A549 (cell line): Measurements from ENCODE around the gene TMCC2. TPM values are rescaled to one million over a fixed set of nuclear protein-coding genes. Genes with fewer than 3 reads are reported as not detected.

Source experiments
- ATAC-seq, 2 experiments: fragments of 200-7000 bp in 1 of 2; fragments of >200 bp in 1 of 2; cut with Nextera tagmentation in 1 of 2; cut with Tn5 transposase in 1 of 2; 3 replicates each; pipeline versions ENCODE4 v1.8.0 to v1.9.1; 2018 to 2020; ENCODE audit warnings: mild to moderate bottlenecking in 1 of 2, moderate library complexity in 1 of 2
- CTCF ChIA-PET: fragments of 300-600 bp; sonication (Branson Sonifier 250); formaldehyde crosslinking; extraction: SDS; loops from one replicate; lab custom pipeline; 2021; ENCODE audit warnings: antibody characterized with exemption, inconsistent platforms; lab: Yijun Ruan, JAX
- POLR2A ChIA-PET: fragments of 350-600 bp; formaldehyde crosslinking; extraction: SDS; loops from one replicate; lab custom pipeline; 2021; ENCODE audit warnings: antibody characterized with exemption, inconsistent platforms; lab: Yijun Ruan, JAX
- DNase-seq, 2 experiments: peaks; one replicate each; pipeline versions ENCODE4 v3.0.0 to v3.0.0-alpha.2; 2011 to 2016; ENCODE audit warnings: low read depth in 1 of 2, low spot score in 1 of 2
- FAIRE-seq: peaks from 2 replicates; lab custom pipeline; 2011; peaks lifted over from hg19 to GRCh38; lab: Jason Lieb, UNC
- H3K27ac ChIP-seq, 2 experiments: fragments of >200 bp; sonication (Bioruptor Twin); formaldehyde crosslinking; 3 replicates each; pipeline ENCODE4 v1.5.1; 2016 to 2017
- H3K4me1 ChIP-seq: fragments of >200 bp; sonication (Bioruptor Twin); formaldehyde crosslinking; 3 replicates; pipeline ENCODE4 v1.6.1; 2016
- H3K4me2 ChIP-seq: fragments of >200 bp; sonication (Bioruptor Twin); formaldehyde crosslinking; 3 replicates; pipeline ENCODE4 v1.6.1; 2016
- H3K4me3 ChIP-seq: fragments of >200 bp; sonication (Bioruptor Twin); formaldehyde crosslinking; 3 replicates; pipeline ENCODE4 v1.5.1; 2016
- H3K9me3 ChIP-seq: fragments of >200 bp; sonication (Bioruptor Twin); formaldehyde crosslinking; 3 replicates; pipeline ENCODE4 v1.6.1; 2016
- CBX2 ChIP-seq: fragments of 200-600 bp; sonication (generic); IDR thresholded peaks from 2 replicates; pipeline ENCODE4 v1.6.1; 2016; ENCODE audit warnings: low read depth, mild to moderate bottlenecking, borderline replicate concordance
- EHMT2 ChIP-seq: fragments of 200-600 bp; sonication (generic); IDR thresholded peaks from 2 replicates; pipeline ENCODE4 v1.6.1; 2016; ENCODE audit warnings: antibody characterized with exemption, low read depth, mild to moderate bottlenecking, moderate library complexity
- EP300 ChIP-seq, 2 experiments: fragments of >200 bp; sonication (Bioruptor Twin); formaldehyde crosslinking; IDR thresholded peaks; 2 replicates in 1 of 2; 3 replicates in 1 of 2; pipeline ENCODE4 v1.6.1; 2016 to 2017
- HOXB13 ChIP-seq: fragments of 250-450 bp; sonication (Bioruptor Pico); IDR thresholded peaks from 2 replicates; pipeline ENCODE4 v1.5.0; 2020; ENCODE audit warnings: low read depth, mild to moderate bottlenecking, moderate library complexity
- JUNB ChIP-seq: fragments of >200 bp; sonication (Bioruptor Twin); formaldehyde crosslinking; IDR thresholded peaks from 2 replicates; pipeline ENCODE4 v1.6.1; 2016
- MAFK ChIP-seq: fragments of 450-650 bp; IDR thresholded peaks from 2 replicates; pipeline ENCODE4 v1.6.1; 2014; ENCODE audit not compliant: partially characterized antibody
- MAZ ChIP-seq: fragments of 150-350 bp; IDR thresholded peaks from 2 replicates; pipeline ENCODE4 v1.6.1; 2014; ENCODE audit warnings: antibody characterized with exemption, low read depth, low read length, borderline replicate concordance
- NFE2L2 ChIP-seq: fragments of 150-350 bp; conservative IDR thresholded peaks from 2 replicates; pipeline ENCODE4 v1.6.1; 2014; ENCODE audit warnings: low read length
- NPAS2 ChIP-seq: fragments of 250-450 bp; sonication (Bioruptor Pico); IDR thresholded peaks from 2 replicates; pipeline ENCODE4 v1.8.0; 2022; ENCODE audit warnings: mild to moderate bottlenecking, moderate library complexity, borderline replicate concordance
- POLR2AphosphoS2 ChIP-seq: conservative IDR thresholded peaks from 2 replicates; pipeline ENCODE4 v1.6.1; 2012; ENCODE audit warnings: low read length, improper control_type of control experiment, inconsistent platforms
- RAD21 ChIP-seq, 2 experiments: fragments of >200 bp in 1 of 2; sonication (Bioruptor Twin) in 1 of 2; formaldehyde crosslinking in 1 of 2; IDR thresholded peaks in 1 of 2; conservative IDR thresholded peaks in 1 of 2; 2 replicates in 1 of 2; 3 replicates in 1 of 2; pipeline ENCODE4 v1.6.1; 2012 to 2018; ENCODE audit warnings: inconsistent platforms in 1 of 2
- RCOR1 ChIP-seq: fragments of 150-350 bp; IDR thresholded peaks from 2 replicates; pipeline ENCODE4 v1.6.1; 2014; ENCODE audit warnings: antibody characterized with exemption, low read length, low read depth
- SMC3 ChIP-seq: fragments of >200 bp; sonication (Bioruptor Twin); formaldehyde crosslinking; IDR thresholded peaks from 3 replicates; pipeline ENCODE4 v1.6.1; 2018; ENCODE audit warnings: inconsistent platforms
- TFCP2L1 ChIP-seq: fragments of 250-450 bp; sonication (Bioruptor Pico); IDR thresholded peaks from 2 replicates; pipeline ENCODE4 v1.5.0; 2021; ENCODE audit warnings: mild to moderate bottlenecking
- ZNF302 ChIP-seq: fragments of 250-450 bp; sonication (Bioruptor Pico); IDR thresholded peaks from 2 replicates; pipeline ENCODE4 v1.9.0; 2021; ENCODE audit warnings: inconsistent platforms, mild to moderate bottlenecking, moderate library complexity
- ZSCAN20 ChIP-seq: fragments of 250-450 bp; sonication (Bioruptor Pico); IDR thresholded peaks from 2 replicates; pipeline ENCODE4 v1.8.0; 2022; ENCODE audit warnings: mild to moderate bottlenecking, moderate library complexity
- WGBS: methylation state at CpG from one replicate; pipeline ENCODE4 v1.1.6; 2017; ENCODE audit errors: missing lambda C conversion rate; 5-methylcytosine and 5-hydroxymethylcytosine counted together
- polyA plus RNA-seq, 4 experiments: library from polyadenylated mRNA; depleted of rRNA in 3 of 4; stranded (reverse); fragments of >200 nt; fragmentation: RNase III in 1 of 4; extraction: RNeasy Plus Mini Kit Qiagen cat#74134 plus additional on column Dnase treatment in 1 of 4; gene quantifications; 2 replicates in 3 of 4; 3 replicates in 1 of 4; pipeline ENCODE4 v1.2.3, GENCODE V29; 2011 to 2017
- TF ChIP-seq, protein P1 (sequence below): fragments of 200-600 bp; sonication (generic); IDR thresholded peaks from 2 replicates; pipeline ENCODE4 v1.6.1; 2016; ENCODE audit warnings: antibody characterized with exemption, mild to moderate bottlenecking, moderate library complexity
- TF ChIP-seq, protein P2 (sequence below): IDR thresholded peaks from 2 replicates; pipeline ENCODE4 v1.6.1; 2012
- TF ChIP-seq, protein P3 (sequence below): fragments of >200 bp; sonication (Bioruptor Twin); formaldehyde crosslinking; IDR thresholded peaks from 2 replicates; pipeline ENCODE4 v1.6.1; 2016
- TF ChIP-seq, protein P4 (sequence below): fragments of >200 bp; sonication (Bioruptor Twin); formaldehyde crosslinking; IDR thresholded peaks from 3 replicates; pipeline ENCODE4 v1.5.1; 2016
- TF ChIP-seq, protein P5 (sequence below): fragments of 250-450 bp; sonication (Bioruptor Pico); IDR thresholded peaks from 2 replicates; pipeline ENCODE4 v1.5.0; 2020; ENCODE audit warnings: low read depth, mild to moderate bottlenecking, moderate library complexity

Gene TMCC2
- polyA plus RNA-seq, 2 of the 4 experiments (the other 2 are of a cell fraction) = 1.7 to 3.2 TPM

DNA sequence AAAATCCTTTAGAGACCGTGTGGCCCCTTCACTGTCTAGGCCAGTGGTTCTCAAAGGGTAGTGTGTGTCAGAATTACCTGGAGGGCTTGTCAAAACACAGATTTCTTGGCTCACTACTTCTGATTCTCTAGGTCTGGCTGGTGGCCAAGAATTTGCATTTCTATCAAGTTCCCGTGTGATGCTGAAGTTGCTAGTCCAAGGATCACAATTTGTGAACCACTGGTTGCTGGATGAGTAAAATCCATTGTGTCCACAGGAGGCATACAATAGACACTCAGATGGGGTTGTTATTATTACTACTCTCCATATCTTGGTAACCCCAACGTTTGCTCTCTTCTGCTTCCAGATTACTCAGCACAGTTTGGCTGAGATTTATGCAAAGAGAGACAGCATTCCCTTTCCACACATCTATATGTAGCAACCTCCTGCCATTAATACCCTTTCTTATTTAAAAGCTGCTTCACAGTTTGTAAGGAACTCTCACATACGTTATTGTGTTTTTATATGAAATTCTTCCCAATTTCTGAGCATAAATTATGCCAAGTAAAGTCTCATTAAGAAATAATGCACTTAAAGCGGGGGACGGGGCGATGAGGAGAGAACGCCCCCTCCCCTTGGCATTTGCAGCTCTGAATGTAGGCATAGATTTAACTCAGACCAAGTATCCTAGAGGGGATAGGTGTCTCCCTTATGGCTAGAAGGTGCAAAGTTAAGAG is 720 bp upstream of the TMCC2 start (continued):
- TF ChIP-seq, protein P1, sequence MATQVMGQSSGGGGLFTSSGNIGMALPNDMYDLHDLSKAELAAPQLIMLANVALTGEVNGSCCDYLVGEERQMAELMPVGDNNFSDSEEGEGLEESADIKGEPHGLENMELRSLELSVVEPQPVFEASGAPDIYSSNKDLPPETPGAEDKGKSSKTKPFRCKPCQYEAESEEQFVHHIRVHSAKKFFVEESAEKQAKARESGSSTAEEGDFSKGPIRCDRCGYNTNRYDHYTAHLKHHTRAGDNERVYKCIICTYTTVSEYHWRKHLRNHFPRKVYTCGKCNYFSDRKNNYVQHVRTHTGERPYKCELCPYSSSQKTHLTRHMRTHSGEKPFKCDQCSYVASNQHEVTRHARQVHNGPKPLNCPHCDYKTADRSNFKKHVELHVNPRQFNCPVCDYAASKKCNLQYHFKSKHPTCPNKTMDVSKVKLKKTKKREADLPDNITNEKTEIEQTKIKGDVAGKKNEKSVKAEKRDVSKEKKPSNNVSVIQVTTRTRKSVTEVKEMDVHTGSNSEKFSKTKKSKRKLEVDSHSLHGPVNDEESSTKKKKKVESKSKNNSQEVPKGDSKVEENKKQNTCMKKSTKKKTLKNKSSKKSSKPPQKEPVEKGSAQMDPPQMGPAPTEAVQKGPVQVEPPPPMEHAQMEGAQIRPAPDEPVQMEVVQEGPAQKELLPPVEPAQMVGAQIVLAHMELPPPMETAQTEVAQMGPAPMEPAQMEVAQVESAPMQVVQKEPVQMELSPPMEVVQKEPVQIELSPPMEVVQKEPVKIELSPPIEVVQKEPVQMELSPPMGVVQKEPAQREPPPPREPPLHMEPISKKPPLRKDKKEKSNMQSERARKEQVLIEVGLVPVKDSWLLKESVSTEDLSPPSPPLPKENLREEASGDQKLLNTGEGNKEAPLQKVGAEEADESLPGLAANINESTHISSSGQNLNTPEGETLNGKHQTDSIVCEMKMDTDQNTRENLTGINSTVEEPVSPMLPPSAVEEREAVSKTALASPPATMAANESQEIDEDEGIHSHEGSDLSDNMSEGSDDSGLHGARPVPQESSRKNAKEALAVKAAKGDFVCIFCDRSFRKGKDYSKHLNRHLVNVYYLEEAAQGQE = no peak
- TF ChIP-seq JUNB = no peak

DNA sequence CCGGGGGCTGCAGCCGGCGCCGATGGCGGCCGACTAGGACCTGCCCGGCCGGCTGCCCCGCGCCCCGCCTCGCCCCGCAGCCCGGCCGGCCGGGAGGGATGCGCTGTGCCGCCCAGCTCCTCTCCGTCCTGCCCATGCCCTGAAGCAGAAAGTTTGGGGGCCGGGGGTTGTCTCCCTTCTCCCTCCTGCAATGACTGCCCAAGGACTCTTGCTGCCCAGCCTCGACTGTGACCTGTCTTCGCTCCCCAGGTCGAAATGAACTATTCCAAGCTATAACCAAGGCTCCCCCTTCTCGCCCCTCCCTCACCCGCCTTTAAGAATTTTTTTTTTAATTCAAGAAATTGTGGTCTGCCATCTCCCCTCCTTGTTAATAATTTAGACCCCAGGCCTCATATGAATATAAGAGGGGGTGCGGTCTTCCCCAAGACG is 361 bp downstream of the TMCC2 start:
- peaks cover 12% of the 10 kb centered on the region; the same call in 2 of the 3 replicates for H3K4me1 ChIP-seq
- FAIRE-seq = no peak
- H3K4me2 ChIP-seq = peak overlapping the region; percentile 95
- WGBS = 1% methylated on average over 14 of the region's 27 CpGs
- CTCF ChIA-PET = interaction anchor here (0.6 to 53.3 kb wide), 23 partner anchors 8 to 295 kb away, joined by 3 to 1139 read pairs (median 6); partner anchors contain the start of gene RBBP5
- POLR2A ChIA-PET = interaction anchor here (0.7 to 1.6 kb wide), 6 partner anchors 17 to 106 kb away, joined by 3 to 9 read pairs (median 5); partner anchors contain the start of genes DSTYK and RBBP5
- H3K4me3 ChIP-seq = peak overlapping the region; percentile 69
- peak overlapping the region; percentile 64 to 88 for H3K27ac ChIP-seq
- TF ChIP-seq NFE2L2 (no peak), HOXB13 (CRISPR knock-in tag) (no peak), TFCP2L1 (CRISPR knock-in tag) (no peak), MAFK (no peak), POLR2AphosphoS2 (no peak), RCOR1 (no peak), ZSCAN20 (CRISPR knock-in tag) (no peak), EP300 (IDR thresholded peaks at IDR 0.05) (no peak), CBX2 (no peak), MAZ (no peak)
- TF ChIP-seq, protein P2, sequence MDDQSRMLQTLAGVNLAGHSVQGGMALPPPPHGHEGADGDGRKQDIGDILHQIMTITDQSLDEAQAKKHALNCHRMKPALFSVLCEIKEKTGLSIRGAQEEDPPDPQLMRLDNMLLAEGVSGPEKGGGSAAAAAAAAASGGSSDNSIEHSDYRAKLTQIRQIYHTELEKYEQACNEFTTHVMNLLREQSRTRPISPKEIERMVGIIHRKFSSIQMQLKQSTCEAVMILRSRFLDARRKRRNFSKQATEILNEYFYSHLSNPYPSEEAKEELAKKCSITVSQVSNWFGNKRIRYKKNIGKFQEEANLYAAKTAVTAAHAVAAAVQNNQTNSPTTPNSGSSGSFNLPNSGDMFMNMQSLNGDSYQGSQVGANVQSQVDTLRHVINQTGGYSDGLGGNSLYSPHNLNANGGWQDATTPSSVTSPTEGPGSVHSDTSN = no peak
- TF ChIP-seq, all 56 proteins: peak for 0
- peak; percentile 52 to 66 for ATAC-seq
- H3K9me3 ChIP-seq = no peaks in the 10 kb centered on the region
- DNase-seq = peak in 1 of 2 experiments; percentile 41

DNA sequence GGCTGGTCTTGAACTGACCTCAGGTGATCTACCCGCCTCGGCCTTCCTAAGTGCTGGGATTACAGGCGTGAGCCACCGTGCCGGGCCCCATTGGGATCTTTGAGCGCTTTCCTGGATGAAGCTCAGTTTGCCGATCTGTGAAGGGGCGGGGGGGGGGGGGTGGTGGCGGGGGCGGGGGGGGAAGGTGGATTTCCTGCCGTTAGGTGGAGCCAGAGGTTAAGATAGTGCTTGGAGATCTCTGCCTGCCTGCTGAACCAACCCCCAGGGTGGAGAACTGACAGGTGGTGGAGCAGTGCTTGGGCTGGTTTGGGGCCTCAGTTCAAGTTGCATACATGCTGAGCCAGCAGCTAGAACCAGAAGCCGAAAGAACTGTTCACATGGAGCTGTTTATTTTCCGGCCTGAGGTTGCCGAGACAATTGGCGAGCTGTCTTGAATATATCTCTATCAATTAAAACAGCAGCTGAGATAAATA is 1.7 kb downstream of the TMCC2 start:
- DNase-seq (peak; percentile 76 to 98), FAIRE-seq (no peak), ATAC-seq (peak; percentile 65 to 72)
- POLR2A ChIA-PET = interaction anchor here (0.6 to 1.6 kb wide), 3 partner anchors 18 to 27 kb away, joined by 3 to 6 read pairs (median 6); partner anchors contain the start of gene DSTYK
- Histone ChIP-seq H3K4me1 (peaks cover 12% of the 10 kb centered on the region; the same call in 2 of the 3 replicates), H3K9me3 (no peaks in the 10 kb centered on the region), H3K27ac (peak overlapping the region; percentile 64 to 88; a peak in 5 of 6 replicates), H3K4me3 (peak overlapping the region; percentile 69), H3K4me2 (peak overlapping the region; percentile 95)
- CTCF ChIA-PET = interaction anchor here (0.7 to 53.3 kb wide), 39 partner anchors 9 to 294 kb away, joined by 3 to 1139 read pairs (median 4); partner anchors contain the start of gene RBBP5
- TF ChIP-seq, protein P3, sequence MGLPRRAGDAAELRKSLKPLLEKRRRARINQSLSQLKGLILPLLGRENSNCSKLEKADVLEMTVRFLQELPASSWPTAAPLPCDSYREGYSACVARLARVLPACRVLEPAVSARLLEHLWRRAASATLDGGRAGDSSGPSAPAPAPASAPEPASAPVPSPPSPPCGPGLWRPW = no peak
- TF ChIP-seq SMC3 = peak; percentile 70
- TF ChIP-seq ZNF302 (CRISPR knock-in tag) = no peak
- TF ChIP-seq NPAS2 = no peak
- TF ChIP-seq, protein P4, sequence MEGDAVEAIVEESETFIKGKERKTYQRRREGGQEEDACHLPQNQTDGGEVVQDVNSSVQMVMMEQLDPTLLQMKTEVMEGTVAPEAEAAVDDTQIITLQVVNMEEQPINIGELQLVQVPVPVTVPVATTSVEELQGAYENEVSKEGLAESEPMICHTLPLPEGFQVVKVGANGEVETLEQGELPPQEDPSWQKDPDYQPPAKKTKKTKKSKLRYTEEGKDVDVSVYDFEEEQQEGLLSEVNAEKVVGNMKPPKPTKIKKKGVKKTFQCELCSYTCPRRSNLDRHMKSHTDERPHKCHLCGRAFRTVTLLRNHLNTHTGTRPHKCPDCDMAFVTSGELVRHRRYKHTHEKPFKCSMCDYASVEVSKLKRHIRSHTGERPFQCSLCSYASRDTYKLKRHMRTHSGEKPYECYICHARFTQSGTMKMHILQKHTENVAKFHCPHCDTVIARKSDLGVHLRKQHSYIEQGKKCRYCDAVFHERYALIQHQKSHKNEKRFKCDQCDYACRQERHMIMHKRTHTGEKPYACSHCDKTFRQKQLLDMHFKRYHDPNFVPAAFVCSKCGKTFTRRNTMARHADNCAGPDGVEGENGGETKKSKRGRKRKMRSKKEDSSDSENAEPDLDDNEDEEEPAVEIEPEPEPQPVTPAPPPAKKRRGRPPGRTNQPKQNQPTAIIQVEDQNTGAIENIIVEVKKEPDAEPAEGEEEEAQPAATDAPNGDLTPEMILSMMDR = peak; percentile 32
- no peak for TF ChIP-seq TFCP2L1 (CRISPR knock-in tag)
- peak; percentile 66 to 82 for TF ChIP-seq RAD21 (conservative IDR thresholded peaks at IDR 0.05 in 1 of 2, IDR thresholded peaks at IDR 0.05 in 1 of 2)
- TF ChIP-seq EHMT2 = no peak
- peak; percentile 38 for TF ChIP-seq MAFK
- TF ChIP-seq, protein P5, sequence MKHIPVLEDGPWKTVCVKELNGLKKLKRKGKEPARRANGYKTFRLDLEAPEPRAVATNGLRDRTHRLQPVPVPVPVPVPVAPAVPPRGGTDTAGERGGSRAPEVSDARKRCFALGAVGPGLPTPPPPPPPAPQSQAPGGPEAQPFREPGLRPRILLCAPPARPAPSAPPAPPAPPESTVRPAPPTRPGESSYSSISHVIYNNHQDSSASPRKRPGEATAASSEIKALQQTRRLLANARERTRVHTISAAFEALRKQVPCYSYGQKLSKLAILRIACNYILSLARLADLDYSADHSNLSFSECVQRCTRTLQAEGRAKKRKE (CRISPR knock-in tag) = no peak
- TF ChIP-seq, all 56 proteins: peak for 4
- 24% methylated on average over 5 of the region's 15 CpGs for WGBS
